ENCODE data around the gene MVK.

The MVK gene

DNA sequence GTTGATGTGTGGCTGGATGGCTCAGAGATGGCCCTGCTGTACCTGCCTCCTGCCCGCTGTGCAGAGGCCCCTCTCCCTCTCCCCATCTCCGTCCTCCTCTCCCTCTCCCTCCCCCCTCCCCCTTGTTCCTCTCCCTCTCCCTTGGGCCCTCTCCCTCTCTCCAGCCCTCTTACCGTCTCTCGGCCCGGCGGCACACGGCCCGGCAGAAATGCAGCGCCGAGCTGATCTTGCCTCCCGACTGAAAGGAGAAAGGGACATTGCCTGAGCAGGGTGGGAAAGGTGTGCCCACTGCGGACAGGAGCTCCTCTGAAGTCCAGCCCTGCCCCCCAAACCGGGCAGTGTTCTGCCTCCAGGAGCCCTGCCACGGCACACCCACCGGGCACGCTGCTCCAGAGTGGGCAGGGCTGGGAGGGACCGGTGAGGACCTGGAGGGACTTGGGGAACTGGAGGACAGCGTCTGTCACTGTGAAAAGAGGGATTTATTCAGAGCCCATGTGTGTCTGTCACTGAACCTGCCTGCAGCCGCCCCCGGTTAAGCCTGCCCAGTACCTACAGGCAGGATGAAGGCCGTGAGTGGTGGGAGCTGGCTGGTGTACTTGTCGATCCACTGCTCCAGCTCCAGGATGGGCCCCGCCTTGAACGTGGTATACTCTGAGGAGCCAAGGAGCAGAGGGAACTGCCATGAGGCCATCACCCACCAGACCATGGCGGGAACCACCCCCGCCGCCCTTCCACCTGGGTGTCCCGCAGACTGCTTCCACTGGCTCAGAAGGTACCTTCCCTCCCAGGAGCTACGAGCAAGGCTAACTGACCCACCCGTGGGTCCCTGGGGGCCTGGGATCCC, 12.5 kb upstream of the MVK start:
- TF ChIP-seq, protein P1, sequence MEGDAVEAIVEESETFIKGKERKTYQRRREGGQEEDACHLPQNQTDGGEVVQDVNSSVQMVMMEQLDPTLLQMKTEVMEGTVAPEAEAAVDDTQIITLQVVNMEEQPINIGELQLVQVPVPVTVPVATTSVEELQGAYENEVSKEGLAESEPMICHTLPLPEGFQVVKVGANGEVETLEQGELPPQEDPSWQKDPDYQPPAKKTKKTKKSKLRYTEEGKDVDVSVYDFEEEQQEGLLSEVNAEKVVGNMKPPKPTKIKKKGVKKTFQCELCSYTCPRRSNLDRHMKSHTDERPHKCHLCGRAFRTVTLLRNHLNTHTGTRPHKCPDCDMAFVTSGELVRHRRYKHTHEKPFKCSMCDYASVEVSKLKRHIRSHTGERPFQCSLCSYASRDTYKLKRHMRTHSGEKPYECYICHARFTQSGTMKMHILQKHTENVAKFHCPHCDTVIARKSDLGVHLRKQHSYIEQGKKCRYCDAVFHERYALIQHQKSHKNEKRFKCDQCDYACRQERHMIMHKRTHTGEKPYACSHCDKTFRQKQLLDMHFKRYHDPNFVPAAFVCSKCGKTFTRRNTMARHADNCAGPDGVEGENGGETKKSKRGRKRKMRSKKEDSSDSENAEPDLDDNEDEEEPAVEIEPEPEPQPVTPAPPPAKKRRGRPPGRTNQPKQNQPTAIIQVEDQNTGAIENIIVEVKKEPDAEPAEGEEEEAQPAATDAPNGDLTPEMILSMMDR (IDR thresholded peaks at IDR 0.05; ENCODE audit: low read depth, low read length) = no peak
- TF ChIP-seq POLR2A (IDR thresholded peaks at IDR 0.05; ENCODE audit: extremely low read depth, insufficient read length) (no peak), MYC (IDR thresholded peaks at IDR 0.05; ENCODE audit: low read depth, low read length) (no peak)
- TF ChIP-seq, protein P2, sequence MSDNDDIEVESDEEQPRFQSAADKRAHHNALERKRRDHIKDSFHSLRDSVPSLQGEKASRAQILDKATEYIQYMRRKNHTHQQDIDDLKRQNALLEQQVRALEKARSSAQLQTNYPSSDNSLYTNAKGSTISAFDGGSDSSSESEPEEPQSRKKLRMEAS (IDR thresholded peaks at IDR 0.05; ENCODE audit: low read depth, low read length) = no peak
- no peak for DNase-seq (ENCODE audit: low read depth)
- H3K4me3 ChIP-seq (ENCODE audit: low read depth, low read length) = no peak overlapping the region

DNA sequence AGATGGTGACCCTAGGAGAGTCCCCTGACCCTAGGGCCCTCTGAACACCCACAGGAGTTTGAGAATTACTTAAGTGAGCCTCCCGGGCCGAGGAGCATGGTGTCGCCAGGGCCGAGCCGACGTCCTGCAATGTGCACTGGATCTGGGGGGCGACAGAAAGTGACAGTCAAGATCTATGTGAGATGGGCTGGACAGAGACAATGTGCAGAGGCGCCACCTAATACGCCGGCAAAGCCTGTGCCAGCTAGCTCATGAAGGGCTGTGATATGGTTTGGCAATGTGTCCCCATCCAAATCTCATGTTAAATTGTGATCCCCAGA, 11.9 kb upstream of the MVK start:
- TF ChIP-seq, protein P2 (IDR thresholded peaks at IDR 0.05; ENCODE audit: low read depth, low read length) = no peak
- TF ChIP-seq MYC (IDR thresholded peaks at IDR 0.05; ENCODE audit: low read depth, low read length) (no peak), POLR2A (IDR thresholded peaks at IDR 0.05; ENCODE audit: extremely low read depth, insufficient read length) (no peak)
- TF ChIP-seq, protein P1 (IDR thresholded peaks at IDR 0.05; ENCODE audit: low read depth, low read length) = no peak
- no peak overlapping the region for H3K4me3 ChIP-seq (ENCODE audit: low read depth, low read length)
- no peak for DNase-seq (ENCODE audit: low read depth)

DNA sequence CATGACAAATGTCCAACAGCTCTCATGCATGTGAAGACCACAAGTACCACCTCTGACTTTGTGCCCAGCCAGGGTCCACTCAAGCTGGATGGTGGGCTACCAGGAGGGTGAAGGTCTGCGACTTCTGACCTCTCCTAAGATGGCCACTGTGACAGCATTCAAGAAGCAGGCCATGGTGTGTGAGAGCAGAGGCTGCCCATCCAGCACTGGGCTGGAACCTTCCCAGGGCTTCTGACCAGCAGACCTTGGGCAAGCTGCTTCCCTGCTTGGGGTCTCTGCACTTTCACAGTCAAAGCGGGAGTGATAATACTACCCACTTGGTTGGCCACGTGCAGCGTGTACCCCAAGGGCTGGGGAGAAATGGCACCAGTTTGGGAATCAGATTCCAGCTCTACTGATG, 10.7 kb upstream of the MVK start:
- H3K4me3 ChIP-seq (ENCODE audit: low read depth, low read length) = no peak overlapping the region
- TF ChIP-seq POLR2A (IDR thresholded peaks at IDR 0.05; ENCODE audit: extremely low read depth, insufficient read length) (no peak), MYC (IDR thresholded peaks at IDR 0.05; ENCODE audit: low read depth, low read length) (no peak)
- TF ChIP-seq, protein P1 (IDR thresholded peaks at IDR 0.05; ENCODE audit: low read depth, low read length) = no peak
- TF ChIP-seq, protein P2 (IDR thresholded peaks at IDR 0.05; ENCODE audit: low read depth, low read length) = no peak
- no peak for DNase-seq (ENCODE audit: low read depth)

DNA sequence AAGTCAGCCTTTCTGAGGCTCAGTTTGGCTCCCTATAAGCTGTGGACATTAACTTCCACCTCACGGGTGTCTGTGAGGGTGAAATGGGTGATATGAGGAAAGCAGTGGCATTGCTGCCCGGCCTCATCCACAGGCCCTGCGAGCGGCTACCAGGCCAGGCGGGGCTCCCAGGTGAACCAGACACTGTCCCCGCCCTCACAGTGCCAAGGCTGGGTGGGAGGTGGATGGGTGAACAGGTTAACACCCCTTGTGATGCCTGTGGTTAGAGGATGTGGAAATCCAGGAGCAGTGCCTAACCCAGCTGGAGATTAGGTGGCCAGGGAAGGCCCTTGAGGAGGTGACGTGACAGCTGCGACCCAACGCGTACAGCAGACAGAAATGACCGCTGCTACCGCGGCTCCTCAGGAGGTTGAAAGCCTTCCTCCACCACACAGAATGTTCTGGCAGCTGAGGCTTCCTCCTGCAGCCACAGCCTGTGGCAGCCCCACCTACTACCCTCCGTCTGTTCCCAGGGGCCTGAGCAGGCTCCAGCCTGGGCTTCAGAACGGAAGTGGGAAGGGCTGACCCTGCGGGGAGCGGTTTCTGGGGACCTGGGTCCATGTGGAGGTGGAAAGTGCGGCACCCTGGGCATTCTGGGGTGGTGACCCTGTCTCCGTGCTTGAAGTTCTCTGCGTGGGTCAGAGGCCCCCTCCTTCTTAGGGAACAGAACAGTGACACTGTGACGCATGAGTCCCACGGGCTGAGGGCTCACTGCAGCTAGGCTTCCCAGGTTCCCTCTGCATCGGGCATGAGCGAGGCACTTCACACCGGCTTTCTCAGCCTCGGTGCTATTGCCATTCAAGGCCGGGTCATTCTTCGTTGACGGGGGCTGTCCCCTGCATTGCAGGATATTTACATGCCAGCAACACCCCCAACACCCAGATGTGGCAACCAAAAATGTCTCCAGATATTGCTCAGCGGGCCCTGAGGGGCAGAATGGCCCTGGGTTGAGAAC, 10.0 kb upstream of the MVK start:
- no peak overlapping the region for H3K4me3 ChIP-seq (ENCODE audit: low read depth, low read length)
- no peak for DNase-seq (ENCODE audit: low read depth)
- TF ChIP-seq MYC (IDR thresholded peaks at IDR 0.05; ENCODE audit: low read depth, low read length) = no peak
- TF ChIP-seq, protein P1 (IDR thresholded peaks at IDR 0.05; ENCODE audit: low read depth, low read length) = no peak
- no peak for TF ChIP-seq POLR2A (IDR thresholded peaks at IDR 0.05; ENCODE audit: extremely low read depth, insufficient read length)
- TF ChIP-seq, protein P2 (IDR thresholded peaks at IDR 0.05; ENCODE audit: low read depth, low read length) = no peak

DNA sequence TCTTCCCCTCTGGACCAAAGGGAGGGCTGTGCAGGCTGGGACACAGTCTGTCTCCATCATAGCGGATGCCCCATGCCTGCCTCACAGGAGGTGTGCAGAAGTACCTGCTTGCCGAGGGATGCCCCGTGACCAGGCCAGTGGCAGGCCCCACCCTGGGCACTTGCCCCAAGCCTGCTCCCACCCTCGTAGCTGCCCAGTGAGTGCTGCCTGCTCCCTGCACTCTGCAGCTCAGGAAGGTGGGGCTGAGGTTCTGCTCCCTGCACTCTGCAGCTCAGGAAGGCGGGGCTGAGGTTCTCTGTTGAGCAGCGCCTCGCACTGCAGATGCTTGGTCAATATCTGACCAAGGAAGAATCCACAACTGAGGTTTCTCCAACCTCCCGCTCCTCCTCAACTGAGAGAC, 7.2 kb upstream of the MVK start:
- no peak overlapping the region for H3K4me3 ChIP-seq (ENCODE audit: low read depth, low read length)
- no peak for DNase-seq (ENCODE audit: low read depth)
- TF ChIP-seq, protein P2 (IDR thresholded peaks at IDR 0.05; ENCODE audit: low read depth, low read length) = no peak
- TF ChIP-seq MYC (IDR thresholded peaks at IDR 0.05; ENCODE audit: low read depth, low read length) = no peak
- TF ChIP-seq, protein P1 (IDR thresholded peaks at IDR 0.05; ENCODE audit: low read depth, low read length) = no peak
- TF ChIP-seq POLR2A (IDR thresholded peaks at IDR 0.05; ENCODE audit: extremely low read depth, insufficient read length) = no peak

Data from NB4 (cell line).